Breast epithelium (tissue), 4 donors: ENCODE results near the gene ELAC1. TPM values are rescaled to one million over a fixed set of nuclear protein-coding genes. Genes with fewer than 3 reads are reported as not detected.

ENCODE experiments used
- DNase-seq, 2 donors: peaks; one replicate each; pipeline ENCODE4 v3.0.0-alpha.2; 2019; ENCODE audit warnings: low spot score in 2 of 2
- H3K27ac ChIP-seq, 2 donors: fragments of 200-600 bp; sonication (generic) in 1 of 2; one replicate each; pipeline ENCODE4 v1.5.1; 2016 to 2019; ENCODE audit warnings: mild to moderate bottlenecking in 1 of 2
- H3K27me3 ChIP-seq, 2 donors: fragments of 200-600 bp; sonication (generic) in 1 of 2; one replicate each; pipeline versions ENCODE4 v1.5.1 to v1.6.0; 2017 to 2019; ENCODE audit warnings: control low read depth in 1 of 2, mild to moderate bottlenecking in 1 of 2
- H3K36me3 ChIP-seq: fragments of 200-600 bp; one replicate; pipeline ENCODE4 v1.5.1; 2019
- H3K4me1 ChIP-seq, 2 donors: fragments of 200-600 bp; sonication (generic); one replicate each; pipeline ENCODE4 v1.5.1; 2016 to 2019; ENCODE audit warnings: control low read depth in 1 of 2
- H3K4me3 ChIP-seq, 3 donors: fragments of 200-600 bp; sonication (generic); 1 replicate in 2 of 3; 2 replicates in 1 of 3; pipeline ENCODE4 v1.5.1; 2016 to 2019; ENCODE audit warnings: mild to moderate bottlenecking in 3 of 3, moderate library complexity in 2 of 3
- H3K9me3 ChIP-seq, 2 donors: fragments of 200-600 bp; sonication (generic) in 1 of 2; one replicate each; pipeline ENCODE4 v1.5.1; 2016 to 2019; ENCODE audit warnings: control low read depth in 1 of 2
- CTCF ChIP-seq, 3 donors: fragments of 450-650 bp; IDR thresholded peaks; one replicate each; pipeline ENCODE4 v1.5.1; 2016 to 2017; ENCODE audit warnings: antibody characterized with exemption in 3 of 3, mild to moderate bottlenecking in 3 of 3, moderate library complexity in 3 of 3
- POLR2A ChIP-seq: fragments of 450-650 bp; IDR thresholded peaks from one replicate; pipeline ENCODE4 v1.6.1; 2016; ENCODE audit warnings: antibody characterized with exemption, mild to moderate bottlenecking, moderate library complexity
- POLR2AphosphoS5 ChIP-seq, 3 donors: sonication (generic); formaldehyde crosslinking; IDR thresholded peaks; one replicate each; pipeline ENCODE4 v1.6.1; 2017; ENCODE audit warnings: antibody characterized with exemption in 3 of 3
- intact Hi-C: fragments of 100-400 bp; cut with DNase I; formaldehyde crosslinking; loops from one replicate; pipeline ENCODE4 v1.15.1; 2023; ENCODE audit warnings: low total_unique reads
- total RNA-seq, 3 donors: library from RNA; depleted of rRNA; stranded (reverse); fragments of >200 nt; gene quantifications; one replicate each; pipeline ENCODE4 v1.1.0, GENCODE V29; 2016

Gene ELAC1
- total RNA-seq, 3 donors from 2014 or later = 4.8 to 6.9 (median 5.8) TPM

GRCh38 chr18:50982086-50982801, 14.4 kb downstream of the ELAC1 start:
- H3K27ac ChIP-seq = peak overlapping the region; percentile 60 to 64

GRCh38 chr18:50982802-50983179, 15.0 kb downstream of the ELAC1 start:
- TF ChIP-seq CTCF (IDR thresholded peaks at IDR 0.05) (no peak), POLR2AphosphoS5 (IDR thresholded peaks at IDR 0.05) (no peak), POLR2A (no peak)
- H3K27ac ChIP-seq = peak overlapping the region; percentile 60 to 64
- no peaks in the 10 kb centered on the region for H3K4me1 ChIP-seq
- no peaks in the 10 kb centered on the region for H3K36me3 ChIP-seq
- H3K4me3 ChIP-seq = no peak overlapping the region
- no peak for DNase-seq
- intact Hi-C loops = loop anchor here (5.0 kb wide), 1 partner anchor 250 kb away; no protein-coding TSS in a partner anchor
- H3K9me3 ChIP-seq = no peaks in the 10 kb centered on the region
- H3K27me3 ChIP-seq = no peaks in the 10 kb centered on the region

More at GRCh38 chr18:50982086-50982801, 14.4 kb downstream of the ELAC1 start:
- TF ChIP-seq CTCF (IDR thresholded peaks at IDR 0.05) (no peak), POLR2A (no peak), POLR2AphosphoS5 (IDR thresholded peaks at IDR 0.05) (no peak)
- Histone ChIP-seq H3K27me3 (no peaks in the 10 kb centered on the region), H3K9me3 (peaks cover 1 to 2% of the 10 kb centered on the region in 2 donors), H3K4me1 (no peaks in the 10 kb centered on the region), H3K4me3 (no peak overlapping the region), H3K36me3 (no peaks in the 10 kb centered on the region)
- DNase-seq = no peak
- intact Hi-C loops = loop anchor here (5.0 kb wide), 1 partner anchor 250 kb away; no protein-coding TSS in a partner anchor

- no peaks in the 10 kb centered on the region for H3K36me3 ChIP-seq
- no peaks in the 10 kb centered on the region for H3K9me3 ChIP-seq
- no peak overlapping the region for H3K27ac ChIP-seq
- no peaks in the 10 kb centered on the region for H3K27me3 ChIP-seq
- intact Hi-C loops = no loop called here
- DNase-seq = no peak
- no peak for TF ChIP-seq POLR2AphosphoS5 (IDR thresholded peaks at IDR 0.05)
- no peak for TF ChIP-seq POLR2A
- TF ChIP-seq CTCF (IDR thresholded peaks at IDR 0.05) = no peak
- no peak overlapping the region for H3K4me3 ChIP-seq
- H3K4me1 ChIP-seq = no peaks in the 10 kb centered on the region
Observed at GRCh38 chr18:50986360-50987087, 18.7 kb downstream of the ELAC1 start.

- Histone ChIP-seq H3K4me3 (no peak overlapping the region), H3K36me3 (no peaks in the 10 kb centered on the region), H3K9me3 (no peaks in the 10 kb centered on the region), H3K4me1 (no peaks in the 10 kb centered on the region), H3K27me3 (no peaks in the 10 kb centered on the region), H3K27ac (no peak overlapping the region)
- TF ChIP-seq CTCF (IDR thresholded peaks at IDR 0.05) (no peak), POLR2A (no peak), POLR2AphosphoS5 (IDR thresholded peaks at IDR 0.05) (no peak)
- intact Hi-C loops = no loop called here
- no peak for DNase-seq
Observed at GRCh38 chr18:50987261-50987660, 19.4 kb downstream of the ELAC1 start.

GRCh38 chr18:50989711-50990110, 21.9 kb downstream of the ELAC1 start:
- DNase-seq = no peak
- Histone ChIP-seq H3K36me3 (no peaks in the 10 kb centered on the region), H3K27ac (no peak overlapping the region), H3K9me3 (no peaks in the 10 kb centered on the region), H3K4me3 (no peak overlapping the region), H3K4me1 (no peaks in the 10 kb centered on the region), H3K27me3 (no peaks in the 10 kb centered on the region)
- TF ChIP-seq POLR2A (no peak), POLR2AphosphoS5 (IDR thresholded peaks at IDR 0.05) (no peak), CTCF (IDR thresholded peaks at IDR 0.05) (no peak)
- intact Hi-C loops = no loop called here
